Fibroblast of villous mesenchyme (primary cell): ENCODE results near the gene IGFBP3. TPM values are rescaled to one million over a fixed set of nuclear protein-coding genes. Genes with fewer than 3 reads are reported as not detected.
A peak's percentile ranks its signal among the peaks of the same experiment; 100 is the strongest.

Experiments
- DNase-seq: peaks from one replicate; pipeline ENCODE4 v3.0.0-alpha.2; 2010; ENCODE audit warnings: low read depth
- H3K4me3 ChIP-seq: 2 replicates; pipeline ENCODE4 v1.5.1; 2011; ENCODE audit warnings: low read depth, mild to moderate bottlenecking, low read length
- CTCF ChIP-seq: IDR thresholded peaks from 2 replicates; pipeline ENCODE4 v1.5.1; 2012; ENCODE audit warnings: low read depth, mild to moderate bottlenecking, low read length; ENCODE audit not compliant: insufficient read depth
- total RNA-seq: library from RNA; depleted of rRNA; stranded (reverse); fragments of >200 nt; gene quantifications from 2 replicates; pipeline ENCODE4 v1.2.3, GENCODE V29; 2012

The IGFBP3 gene
- total RNA-seq, 1 donor, result 88.5 TPM

GRCh38 chr7:45876519-45876918 is 44.6 kb downstream of the IGFBP3 start:
- no peak for DNase-seq
- no peak for TF ChIP-seq CTCF
- H3K4me3 ChIP-seq, result no peak overlapping the region

- DNase-seq, result peak; percentile 69
- H3K4me3 ChIP-seq, result no peak overlapping the region
- TF ChIP-seq CTCF, result no peak
These were observed 46.5 kb downstream of the IGFBP3 start for GRCh38 chr7:45874408-45875131.

GRCh38 chr7:45873355-45873754 is 47.7 kb downstream of the IGFBP3 start:
- no peak for TF ChIP-seq CTCF
- DNase-seq, result no peak
- no peak overlapping the region for H3K4me3 ChIP-seq

GRCh38 chr7:45873035-45873354 is 48.1 kb downstream of the IGFBP3 start, which contains the start of gene CCDC201:
Gene CCDC201, minus strand, starts transcription at chr7:45873082. Its CDS starts 75 bp downstream, at chr7:45873007.
- no peak within 1 kb of the TSS for H3K4me3 ChIP-seq
- no peak for DNase-seq
- no peak for TF ChIP-seq CTCF

GRCh38 chr7:45872116-45873034 is 48.7 kb downstream of the IGFBP3 start:
- no peak overlapping the region for H3K4me3 ChIP-seq
- peak; percentile 53 for TF ChIP-seq CTCF
- no peak for DNase-seq

- H3K4me3 ChIP-seq, result no peak overlapping the region
- TF ChIP-seq CTCF, result no peak
- DNase-seq, result peak; percentile 56
These were observed 51.6 kb downstream of the IGFBP3 start for GRCh38 chr7:45869426-45869825.
